Loucy (cell line): ENCODE results near the gene REC8.

ENCODE experiments used
- CTCF ChIP-seq: fragments of 200-600 bp; sonication (generic); conservative IDR thresholded peaks from 2 replicates; pipeline ENCODE4 v1.5.1; 2014; ENCODE audit warnings: mild to moderate bottlenecking, antibody characterized with exemption, low read length
- EZH2phosphoT487 ChIP-seq: fragments of 200-600 bp; IDR thresholded peaks from 2 replicates; pipeline ENCODE4 v1.6.1; 2018; ENCODE audit warnings: antibody characterized with exemption, mild to moderate bottlenecking, moderate library complexity, borderline replicate concordance

- no peak for TF ChIP-seq EZH2phosphoT487
- no peak for TF ChIP-seq CTCF
Measured at GRCh38 chr14:24150567-24150966, 21.3 kb upstream of the REC8 start.
